ENCODE measurements around the gene CFAP299. TPM values are rescaled to one million over a fixed set of nuclear protein-coding genes. Genes with fewer than 3 reads are reported as not detected.
A peak's percentile ranks its signal among the peaks of the same experiment; 100 is the strongest.

CFAP299 gene
- total and polyA plus RNA-seq, 2 of the 8 experiments (the other 6 are each of a cell fraction or from before 2014, with no cell fraction given) = not detected

GRCh38 chr4:81003597-81004111 lies 668.1 kb downstream of the CFAP299 start:
- Histone ChIP-seq H3K23me2 (ENCODE audit: low read depth, low read length) (no peaks in the 10 kb centered on the region), H2BK20ac (ENCODE audit: low read length) (no peak overlapping the region), H2AFZ (ENCODE audit: low read length) (0 out of 2 replicates have a peak overlapping the region, but pooled peaks have one; percentile 23), H3K56ac (replicated peaks; ENCODE audit: insufficient read length, low read depth, low read length) (no peak overlapping the region), H3K23ac (ENCODE audit: insufficient read length) (no peak overlapping the region), H3K4me2 (ENCODE audit: insufficient read depth in 1 of 2, low read depth in 2 of 2, low read length in 2 of 2) (no peak overlapping the region), H3K79me2 (ENCODE audit: control insufficient read depth in 1 of 2, insufficient read depth in 2 of 2, low read length in 2 of 2) (no peaks in the 10 kb centered on the region), H4K8ac (ENCODE audit: extremely low read depth, insufficient read depth, low read length) (no peak overlapping the region), H2AK5ac (ENCODE audit: low read depth, low read length) (no peak overlapping the region), H4K20me1 (replicated peaks in 1 of 2; ENCODE audit: control insufficient read depth in 1 of 2, insufficient read depth in 2 of 2, low read length in 2 of 2) (no peaks in the 10 kb centered on the region), H2BK5ac (ENCODE audit: low read depth, low read length) (no peak overlapping the region), H2BK12ac (ENCODE audit: low read depth, low read length) (no peak overlapping the region), H3K4ac (replicated peaks; ENCODE audit: insufficient read length, low read depth, low read length) (no peak overlapping the region), H3K9ac (replicated peaks in 1 of 4; ENCODE audit: extremely low read depth in 1 of 4, low read depth in 3 of 4, low read length in 3 of 4) (no peak overlapping the region), H3K27me3 (replicated peaks in 1 of 4; ENCODE audit: control insufficient read depth in 3 of 4, extremely low read depth in 1 of 4, insufficient read depth in 3 of 4, low read length in 3 of 4) (no peaks in the 10 kb centered on the region), H3K36me3 (ENCODE audit: control insufficient read depth in 2 of 4, insufficient read depth in 4 of 4, low read length in 3 of 4) (no peaks in the 10 kb centered on the region), H3K14ac (ENCODE audit: insufficient read length) (no peak overlapping the region), H3K9me3 (ENCODE audit: insufficient read depth in 2 of 2, low read depth in 1 of 2, low read length in 1 of 2) (no peaks in the 10 kb centered on the region), H2BK120ac (replicated peaks; ENCODE audit: low read depth, low read length) (no peak overlapping the region), H3K18ac (ENCODE audit: extremely low read depth, low read length) (no peak overlapping the region), H4K5ac (ENCODE audit: insufficient read length, low read depth, low read length) (no peak overlapping the region), H3K27ac (ENCODE audit: low read depth, low read length) (no peak overlapping the region; the same call in 1 of the 2 replicates), H3K79me1 (ENCODE audit: low read depth, low read length) (no peaks in the 10 kb centered on the region), H3K4me1 (replicated peaks in 1 of 4; ENCODE audit: control insufficient read depth in 3 of 4, insufficient read depth in 4 of 4, low read length in 3 of 4) (0 out of 7 replicates have a peak, but pooled peaks cover 0 to 3% (median 0%) of the 10 kb centered on the region in 4 experiments), H2BK15ac (ENCODE audit: low read length) (no peak overlapping the region), H4K91ac (replicated peaks; ENCODE audit: insufficient read length, low read length) (no peak overlapping the region), H3K4me3 (ENCODE audit: extremely low read depth in 1 of 4, insufficient read depth in 2 of 4, low read depth in 3 of 4, low read length in 4 of 4) (no peak overlapping the region)
- ChIA-PET POLR2A (ENCODE audit: partially characterized antibody) (no interaction called here), CTCF (ENCODE audit: partially characterized antibody) (interaction anchor here (0.6 kb wide), 1 partner anchor 48 kb away, joined by 3 read pairs; no protein-coding TSS in a partner anchor)
- FAIRE-seq (no peak), DNase-seq (ENCODE audit: low read depth in 1 of 2, low spot score in 2 of 2) (no peak)
- 71% methylated on average over 1 of the region's 2 CpGs; no CpG with 5 or more reads in 1 of the 2 experiments for WGBS, 2 experiments (ENCODE audit: extremely low coverage in 1 of 2, insufficient coverage in 1 of 2, insufficient read length in 1 of 2, insufficient replicate concordance in 2 of 2, low coverage in 1 of 2, low lambda C conversion rate in 2 of 2, missing lambda C conversion rate in 1 of 2)
- TF ChIP-seq NANOG (IDR thresholded peaks at IDR 0.05; ENCODE audit: insufficient read depth, low read depth, low read length, poor library complexity, severe bottlenecking) (no peak), CBX8 (IDR thresholded peaks at IDR 0.05; ENCODE audit: borderline replicate concordance, low read depth, low read length) (no peak), RBBP5 (IDR thresholded peaks at IDR 0.05; ENCODE audit: borderline replicate concordance, low read depth, low read length) (no peak), GABPA (IDR thresholded peaks at IDR 0.05; ENCODE audit: borderline replicate concordance, insufficient read depth, low read length) (no peak), KDM4A (IDR thresholded peaks at IDR 0.05; ENCODE audit: low read depth, low read length, severe bottlenecking) (no peak), ASH2L (IDR thresholded peaks at IDR 0.05; ENCODE audit: low read length) (no peak), SRF (IDR thresholded peaks at IDR 0.05; ENCODE audit: low read depth, low read length) (no peak), JUN (IDR thresholded peaks at IDR 0.05; ENCODE audit: low read depth, low read length) (no peak), CREB1 (IDR thresholded peaks at IDR 0.05) (no peak), HDAC6 (IDR thresholded peaks at IDR 0.05; ENCODE audit: low read depth, low read length) (no peak), BRCA1 (IDR thresholded peaks at IDR 0.05; ENCODE audit: low read depth, low read length) (no peak), POU5F1 (IDR thresholded peaks at IDR 0.05; ENCODE audit: low read depth, low read length) (no peak), ATF2 (IDR thresholded peaks at IDR 0.05; ENCODE audit: low read length) (no peak)
